Stimulated activated CD8-positive, alpha-beta memory T cell treated with anti-CD3 and anti-CD28 coated beads, Interleukin-15, amount 100 ng/mL, for 48 hours (primary cell): Measurements from ENCODE around the gene NPRL2.

ENCODE experiments used
- DNase-seq, 2 donors: peaks; one replicate each; pipeline ENCODE4 v3.0.0-alpha.2; 2020; ENCODE audit warnings: low read depth in 2 of 2

NPRL2 gene

DNA sequence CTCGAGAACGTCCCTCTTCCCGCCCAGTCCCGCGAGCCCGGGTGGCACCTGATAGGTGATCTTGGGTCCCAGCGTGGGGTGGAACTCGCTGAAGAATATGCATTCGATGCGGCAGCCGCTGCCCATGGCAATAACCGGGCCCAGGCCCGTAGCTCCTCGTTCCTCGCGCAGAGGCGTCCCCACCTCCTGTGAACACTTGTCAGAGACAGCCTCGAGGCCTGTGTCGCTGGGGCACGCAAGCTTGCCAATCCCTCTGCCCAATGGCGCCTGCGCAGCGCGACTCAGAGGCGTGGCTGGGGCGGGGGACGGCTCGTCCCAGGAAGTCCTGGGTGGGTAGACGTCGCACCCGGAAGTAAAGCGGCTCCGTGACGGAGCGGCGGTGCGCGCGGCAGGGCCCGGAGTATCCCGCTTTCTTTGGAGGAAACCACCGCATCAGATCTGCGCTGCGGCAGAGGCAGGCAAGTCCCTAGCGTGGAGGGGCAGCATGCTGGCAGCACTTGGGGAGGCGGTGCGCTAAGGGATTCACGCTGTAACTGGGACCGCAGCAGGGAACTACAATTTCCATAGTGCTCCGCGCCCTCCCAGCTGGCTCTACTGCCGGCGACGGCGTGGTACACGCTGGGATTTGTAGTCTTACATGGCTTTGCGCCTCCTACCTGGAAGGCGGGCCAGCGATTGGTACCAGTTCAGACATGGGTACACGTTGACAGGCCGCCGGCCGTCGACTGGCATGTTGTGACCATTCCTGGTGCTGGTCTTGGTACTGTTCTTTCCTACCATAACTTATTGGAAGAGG, at the start of gene NPRL2, which contains the start of gene CYB561D2:
Gene NPRL2 (minus strand): TSS at position 249 of the 796 bp plus-strand sequence. CDS start 123 bp downstream, at position 126.
Gene CYB561D2 (plus strand): TSS at position 336 of the 796 bp plus-strand sequence. CDS start 572 bp downstream, outside the sequence.
- DNase-seq, result peak; percentile 99 to 100

DNA sequence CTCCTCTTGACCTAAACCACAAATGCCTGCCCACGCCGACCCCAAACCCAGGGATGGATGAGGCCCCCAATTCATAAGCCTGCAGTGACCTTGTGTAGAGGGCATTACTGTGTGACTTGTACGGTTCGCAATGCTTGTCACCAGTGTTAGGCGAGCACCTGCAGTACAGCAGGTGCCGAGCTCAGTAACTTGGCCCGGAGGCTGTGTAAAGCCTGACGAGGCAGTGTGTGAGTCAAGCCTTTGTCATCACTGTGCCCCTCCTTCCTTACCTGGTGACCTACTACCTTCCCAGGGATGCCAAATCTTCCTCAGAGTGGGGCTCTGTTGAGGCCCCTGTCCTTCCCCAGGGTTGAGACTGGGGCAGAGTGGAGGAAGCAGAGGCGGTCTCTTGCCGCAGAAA, 45.9 kb upstream of the NPRL2 start:
- no peak for DNase-seq

DNA sequence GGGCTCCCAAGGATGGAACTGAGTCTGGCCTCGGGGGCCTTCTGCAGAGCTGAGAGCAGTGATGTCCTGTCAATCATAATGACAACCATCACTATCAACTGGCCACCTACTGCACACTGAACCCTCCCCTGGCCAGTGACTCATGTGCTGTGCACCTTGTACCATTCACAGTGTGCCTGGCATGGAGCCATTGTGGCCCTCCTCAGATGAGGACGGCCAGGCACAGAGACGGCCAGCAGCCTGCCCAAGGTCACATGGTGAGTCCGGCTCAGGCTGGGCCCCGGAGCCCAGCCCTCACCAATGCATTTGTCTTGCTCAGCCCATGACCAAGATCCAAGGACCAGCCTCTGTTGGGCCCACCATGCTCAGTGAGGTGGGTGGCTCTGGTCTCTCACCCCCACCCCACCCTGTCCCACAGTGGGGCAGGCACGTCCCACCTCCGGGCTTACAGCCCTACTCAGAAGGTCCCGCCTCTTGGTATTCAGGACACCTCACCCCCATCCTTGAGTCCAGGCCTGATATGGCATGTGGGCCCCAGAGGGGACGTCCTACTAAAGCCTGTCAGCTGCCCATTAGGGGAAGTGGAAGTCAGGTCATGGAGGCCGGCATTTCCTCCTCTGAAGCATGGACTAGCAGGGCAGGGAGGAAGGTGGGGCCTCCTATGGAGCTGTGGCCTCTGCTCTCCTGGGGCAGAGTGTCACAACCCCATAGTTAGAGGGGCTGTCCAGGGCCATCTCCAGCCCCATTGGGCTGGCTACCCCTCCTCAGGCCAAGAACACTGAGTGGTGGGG, 44.7 kb upstream of the NPRL2 start:
- DNase-seq, result no peak

DNA sequence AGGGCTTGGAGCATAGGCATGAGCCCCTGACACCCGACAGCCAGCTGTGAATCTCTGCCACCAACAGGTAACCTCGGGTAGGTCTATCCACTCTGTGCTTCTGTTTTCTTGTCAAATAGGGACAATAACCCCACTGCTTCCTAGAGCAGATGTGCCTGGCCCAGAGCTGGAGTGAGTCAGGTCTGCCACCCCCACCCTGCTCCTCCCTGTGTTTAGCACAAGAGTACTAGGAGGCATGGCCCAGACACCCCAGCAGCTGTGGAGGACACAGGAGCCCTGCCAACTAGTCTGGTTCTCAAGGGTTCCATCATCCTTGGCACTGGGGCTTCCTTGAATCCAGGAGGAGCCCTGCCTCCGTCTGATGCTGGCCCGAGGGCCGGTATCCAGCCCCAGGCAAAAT, 42.5 kb upstream of the NPRL2 start:
- DNase-seq, result no peak

DNA sequence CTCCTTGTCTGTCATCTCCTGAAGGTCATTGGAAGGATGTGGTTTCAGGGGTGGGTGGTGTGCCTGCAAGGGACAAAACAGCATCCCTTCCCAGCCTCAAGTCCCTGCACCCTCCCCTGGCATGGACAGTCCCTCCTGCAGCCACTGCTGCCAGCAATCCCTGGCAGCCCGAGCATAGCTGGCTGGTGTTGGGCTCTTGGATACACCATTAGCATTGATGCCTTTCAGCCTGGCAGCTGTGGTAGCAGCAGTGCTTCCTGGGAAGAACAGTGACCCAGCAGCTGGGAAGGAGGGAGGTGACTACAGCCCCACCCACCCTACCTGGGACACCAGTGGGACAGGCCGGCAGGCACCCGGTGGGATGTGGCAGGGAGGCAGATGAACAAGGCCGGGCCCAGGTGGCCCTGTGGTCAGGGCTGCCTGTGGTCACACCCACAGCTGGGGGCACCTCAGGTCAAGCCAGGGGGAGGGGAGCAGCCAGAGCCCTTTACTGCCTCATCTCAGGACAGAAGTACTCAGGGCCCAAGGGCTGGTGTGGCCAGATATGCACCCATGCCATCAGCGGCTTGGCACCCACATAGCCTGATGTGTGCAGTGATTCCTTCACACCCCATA, 41.6 kb upstream of the NPRL2 start:
- DNase-seq, result no peak

DNA sequence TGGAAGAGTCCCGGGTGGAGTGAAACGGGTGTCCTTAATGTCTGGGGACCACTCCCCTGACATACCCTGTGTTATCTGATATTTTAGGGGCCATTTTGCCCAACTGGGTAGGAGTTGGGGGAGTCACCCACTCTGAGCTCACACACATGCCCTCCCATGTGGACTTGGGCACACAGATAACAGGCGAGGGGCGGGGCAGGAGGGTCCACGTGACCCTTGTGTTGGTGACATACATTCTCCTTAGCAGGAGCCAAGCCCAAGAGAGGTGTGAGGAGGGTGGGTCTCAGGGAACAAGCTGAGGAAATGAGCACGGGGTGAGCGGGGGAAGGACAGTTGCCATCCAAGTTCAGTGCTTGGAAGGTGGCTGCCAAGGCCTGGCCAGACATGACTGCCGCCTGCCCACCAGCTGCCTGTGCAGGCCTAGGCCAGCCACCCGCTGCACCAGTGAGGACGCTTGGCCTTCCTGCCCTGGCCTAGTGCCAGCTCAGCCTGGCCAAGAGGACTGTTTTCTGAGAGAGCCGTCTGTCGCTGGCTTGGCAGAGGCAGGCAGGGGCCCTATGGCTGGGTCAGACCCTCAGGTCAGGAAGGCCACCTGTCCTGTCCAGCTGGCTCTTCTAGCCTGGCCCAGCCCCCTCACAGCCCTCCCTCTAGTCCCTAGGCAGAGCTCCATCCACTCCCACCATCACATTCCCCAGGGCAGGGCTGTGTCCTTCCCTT, 40.1 kb upstream of the NPRL2 start:
- no peak for DNase-seq

DNA sequence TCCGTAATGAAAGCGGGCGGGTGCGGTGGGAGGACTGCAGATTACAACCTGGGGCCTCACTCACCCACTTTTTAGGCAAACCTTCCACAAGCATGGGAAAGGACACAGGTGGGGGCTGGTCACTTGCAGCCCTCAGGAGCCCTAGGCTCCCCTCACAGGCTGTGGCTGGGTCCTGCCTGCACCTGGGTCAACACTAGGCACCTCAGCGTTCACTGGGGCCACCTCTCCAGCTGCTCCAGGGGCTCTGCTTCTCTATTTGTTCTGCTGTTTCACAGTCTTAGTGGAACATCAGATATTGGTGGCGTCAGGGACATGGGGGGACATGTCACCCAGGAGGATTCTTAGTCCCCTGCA, 38.8 kb upstream of the NPRL2 start:
- DNase-seq, result no peak

DNA sequence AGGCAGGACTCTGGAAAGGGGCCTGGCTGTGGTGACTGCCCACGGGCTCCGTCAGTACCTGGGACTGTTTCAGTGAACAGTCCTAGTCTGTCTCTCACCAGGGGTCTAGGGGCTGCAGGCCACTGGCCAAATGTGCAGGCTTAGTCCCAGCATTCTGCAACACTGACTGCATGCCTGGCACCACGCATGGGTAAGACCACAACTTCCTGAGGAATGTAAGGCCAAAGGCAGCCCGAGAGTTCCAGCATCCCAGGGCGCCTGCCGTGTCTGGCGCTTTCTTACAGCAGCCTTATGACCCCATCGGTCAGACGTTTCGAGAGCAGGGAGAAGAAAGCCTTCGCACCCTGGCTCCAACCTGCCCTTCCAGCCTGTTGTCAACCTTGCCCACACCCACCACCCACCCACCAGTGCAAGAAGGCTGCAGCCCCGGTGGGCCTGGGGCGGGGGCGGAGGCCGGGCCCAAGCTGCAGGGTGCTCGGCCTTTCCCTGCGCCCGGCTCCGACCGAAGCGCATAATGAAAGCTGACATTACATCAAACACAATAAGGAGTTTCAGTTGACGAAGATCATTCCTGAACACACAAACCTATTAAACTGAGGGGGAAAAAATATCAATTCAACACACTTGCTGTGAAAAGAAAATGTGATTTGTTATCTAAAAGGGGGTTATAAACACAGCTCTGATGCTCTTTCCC, 38.3 kb upstream of the NPRL2 start:
- DNase-seq, result no peak

DNA sequence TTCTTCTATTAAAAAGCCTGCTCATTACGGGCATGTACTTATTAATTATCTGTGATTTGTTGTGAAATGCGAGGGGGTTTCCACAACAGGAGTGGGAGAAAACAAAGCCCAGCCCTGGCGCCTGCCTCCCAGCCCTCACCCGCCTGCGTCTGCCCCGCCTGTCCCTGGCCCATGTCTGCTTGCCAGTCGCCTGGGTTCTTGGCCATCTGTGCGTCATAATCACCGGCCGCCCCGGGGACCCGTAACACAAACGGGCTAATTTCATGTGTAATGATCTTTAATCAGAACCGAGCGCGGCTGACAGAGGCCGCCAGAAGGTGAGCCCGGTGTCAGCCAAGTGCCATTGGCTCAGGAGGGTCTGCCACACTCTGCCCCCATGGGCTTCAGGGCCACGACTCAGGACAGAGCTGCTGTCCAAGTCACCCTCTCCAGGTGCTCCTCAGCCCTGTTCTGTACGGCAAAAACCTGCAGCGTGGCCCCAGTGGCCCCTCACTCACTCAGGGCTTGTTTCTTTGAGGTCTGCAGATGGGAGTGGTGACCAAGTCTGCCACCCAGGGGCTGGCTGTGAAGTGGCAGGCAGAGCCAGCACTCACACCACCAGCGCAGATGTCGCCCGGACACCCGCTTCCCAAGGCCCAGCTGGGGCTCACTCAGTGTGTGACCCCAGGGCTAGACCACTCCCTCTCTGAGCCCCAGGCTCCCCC, 37.6 kb upstream of the NPRL2 start:
- DNase-seq, result no peak

DNA sequence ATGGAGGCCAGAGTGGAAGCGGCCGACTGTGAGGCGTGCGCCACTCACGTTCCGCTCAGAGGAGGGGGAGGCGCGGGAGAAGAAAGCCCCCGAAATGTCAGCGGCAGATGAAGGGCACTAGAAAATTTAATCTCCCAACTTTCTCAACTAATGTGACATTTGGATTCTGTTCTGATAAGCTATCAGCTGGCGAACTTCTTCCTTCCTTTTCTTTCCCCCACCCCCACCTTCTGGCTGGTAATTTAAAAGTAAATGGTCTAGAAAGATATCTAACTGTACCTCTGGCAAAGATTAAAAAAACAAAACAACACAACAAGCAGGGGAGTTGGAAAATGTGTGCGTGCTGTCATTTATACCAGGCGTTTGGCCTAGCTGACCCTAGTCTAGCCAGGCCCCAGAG, 35.2 kb upstream of the NPRL2 start:
- DNase-seq, result no peak

DNA sequence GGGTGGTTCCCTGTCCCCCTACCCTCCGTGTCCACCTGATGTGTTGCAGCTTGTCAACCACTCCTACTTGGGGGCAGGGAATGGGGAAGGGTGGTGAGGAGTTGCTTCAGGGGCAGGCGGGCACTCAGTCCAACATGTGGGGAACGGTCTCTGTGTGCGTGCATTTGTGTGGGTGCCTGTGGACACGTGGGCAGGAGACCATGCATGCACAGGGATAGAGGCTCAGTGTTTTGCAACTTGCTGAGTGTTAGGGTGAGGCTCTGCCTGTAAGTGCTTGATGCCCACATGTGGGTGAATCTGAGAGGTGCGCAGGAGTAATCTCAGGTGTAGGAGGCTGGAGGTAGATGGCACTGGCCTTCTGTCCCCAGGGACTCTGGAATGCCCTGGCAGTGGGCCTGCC, 33.2 kb upstream of the NPRL2 start:
- no peak for DNase-seq

DNA sequence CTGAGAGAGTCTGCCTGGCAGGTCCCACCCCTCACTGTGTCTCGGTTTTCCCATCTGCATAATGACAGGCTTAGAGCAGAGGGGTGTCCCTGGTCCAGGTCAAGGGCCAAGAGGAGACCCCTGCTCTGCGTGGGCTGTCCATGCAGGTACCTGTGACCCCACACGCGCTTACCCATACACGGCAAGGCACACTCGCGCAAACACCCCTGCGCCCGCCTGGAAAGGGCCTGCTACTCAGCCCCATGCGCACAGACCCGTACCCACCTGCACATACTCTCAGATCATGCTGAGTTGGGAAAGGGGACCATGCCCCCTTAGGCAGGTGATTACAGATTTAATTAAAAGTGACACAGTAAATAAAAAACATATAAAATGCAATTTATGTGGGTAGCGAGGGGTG, 32.1 kb upstream of the NPRL2 start:
- no peak for DNase-seq

DNA sequence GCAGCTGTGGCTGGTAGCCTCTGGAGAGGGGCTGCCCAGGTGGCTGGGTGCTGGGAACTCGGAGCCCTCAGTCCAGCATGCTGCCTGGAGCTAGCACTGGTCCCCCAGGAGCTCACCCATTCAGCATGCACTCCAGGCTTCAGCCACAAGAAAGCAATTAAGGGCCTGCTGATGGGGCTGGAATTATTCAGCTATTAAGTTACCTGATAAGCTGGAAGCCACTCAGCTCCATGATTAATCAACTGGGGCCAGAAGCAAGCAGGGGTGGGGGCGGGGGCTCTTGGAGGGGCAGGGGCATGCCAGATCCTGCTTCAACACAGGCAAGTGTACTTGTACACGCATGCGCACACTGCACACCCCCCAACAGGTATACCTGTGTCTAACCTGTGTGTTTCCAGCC, 30.8 kb upstream of the NPRL2 start:
- no peak for DNase-seq

DNA sequence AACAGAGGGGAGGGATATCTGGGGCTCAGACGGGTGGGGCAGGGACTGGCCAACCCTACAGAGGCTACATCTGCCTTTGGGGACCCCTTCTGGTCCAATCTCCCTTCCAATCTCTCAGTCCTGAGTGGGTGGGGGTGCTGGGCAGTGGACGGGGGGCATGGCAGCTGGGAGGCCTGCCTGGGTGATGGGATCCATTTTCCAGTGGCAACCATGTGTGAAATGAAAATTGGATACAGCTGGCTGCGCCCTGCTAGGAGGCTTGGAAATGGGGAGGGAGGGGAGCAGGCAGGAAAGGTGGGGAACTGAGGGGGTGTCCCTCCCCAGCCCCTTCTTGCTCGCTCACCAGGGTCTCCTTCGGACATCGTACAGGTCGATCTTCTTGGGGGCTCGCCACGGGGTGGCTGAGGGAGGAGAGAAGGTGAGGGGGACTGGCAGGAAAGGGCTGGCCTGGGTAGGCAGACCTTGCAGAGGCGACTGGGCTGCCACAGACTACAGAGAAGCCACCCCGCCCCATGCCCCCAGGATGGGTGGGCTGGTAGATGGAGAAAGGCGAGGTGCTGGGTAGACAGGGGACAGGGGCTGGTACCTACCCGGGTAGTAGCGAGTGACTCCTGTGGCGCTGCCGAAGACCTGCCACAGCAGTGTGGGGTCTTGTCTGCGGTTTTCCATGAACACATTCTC, 30.0 kb upstream of the NPRL2 start:
- no peak for DNase-seq

DNA sequence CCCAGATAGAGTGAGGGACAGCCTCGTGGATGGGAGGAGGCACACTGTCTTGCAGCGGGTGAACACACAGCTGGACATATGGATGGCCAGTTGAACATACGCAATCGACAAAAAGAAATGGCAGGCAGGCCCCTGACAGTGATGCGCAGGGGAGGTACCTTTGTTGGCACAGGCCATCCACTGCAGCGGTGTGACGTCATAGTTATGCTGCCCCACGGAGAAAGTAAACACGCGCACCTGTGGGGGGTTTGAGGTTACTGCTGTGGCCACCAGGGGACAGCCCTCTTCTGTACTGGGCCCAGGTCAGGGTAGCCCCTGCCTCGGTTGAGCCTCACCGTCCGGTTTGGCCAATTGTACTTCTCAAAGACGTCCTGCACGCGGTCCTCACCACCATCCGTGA, 28.2 kb upstream of the NPRL2 start:
- DNase-seq, result no peak

DNA sequence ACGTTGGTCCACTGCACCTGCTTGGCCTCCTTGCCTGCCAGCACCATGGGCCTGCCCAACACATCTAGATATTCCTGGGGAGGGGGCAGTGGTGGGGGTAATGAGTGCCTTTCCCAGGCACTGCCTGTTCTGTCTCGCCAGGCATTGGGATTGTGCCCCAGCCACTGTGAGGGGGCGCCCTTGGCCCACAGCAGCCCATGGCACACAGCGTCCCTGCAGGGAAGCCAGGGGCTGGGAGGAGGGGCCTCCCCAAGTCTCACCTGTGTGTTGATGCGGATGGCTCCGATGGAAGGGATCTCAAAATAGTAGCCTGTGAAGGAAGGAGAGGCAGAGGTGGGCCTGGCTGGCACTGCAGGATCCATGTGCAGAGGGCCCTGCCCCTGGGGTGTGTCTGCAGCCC, 27.4 kb upstream of the NPRL2 start:
- no peak for DNase-seq

DNA sequence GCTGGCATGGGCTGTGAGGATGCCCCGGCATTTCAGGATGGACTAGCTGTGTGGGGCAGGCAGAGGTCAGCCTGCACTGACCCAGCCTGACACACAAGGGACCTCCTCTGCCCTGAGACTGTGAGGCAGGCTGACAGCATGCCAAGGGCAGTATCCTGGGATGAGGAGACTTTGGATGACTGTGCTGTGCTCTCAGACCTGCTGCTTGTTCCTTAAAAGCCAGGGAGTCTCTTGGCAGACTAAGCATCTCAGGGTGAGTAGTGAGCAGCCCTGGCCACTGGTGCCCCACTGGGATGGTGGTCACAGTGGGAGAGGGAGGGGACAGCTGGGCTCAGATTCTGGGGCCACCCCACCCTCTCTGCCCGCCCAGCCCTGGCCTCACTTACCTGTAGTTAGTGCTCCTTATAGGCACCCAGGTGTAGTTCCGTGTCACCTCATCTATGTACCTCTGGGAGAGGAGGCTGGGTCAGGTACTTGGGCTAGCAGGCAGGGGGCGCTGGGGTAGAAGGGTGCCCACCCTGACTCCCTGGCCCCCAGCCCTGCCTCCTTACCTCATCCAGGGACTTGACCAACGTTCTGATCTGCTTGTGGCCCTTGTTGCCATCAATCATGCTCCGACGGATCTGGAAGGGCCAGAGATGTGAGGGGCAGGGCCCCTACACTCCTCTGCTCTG, 24.8 kb upstream of the NPRL2 start:
- no peak for DNase-seq

DNA sequence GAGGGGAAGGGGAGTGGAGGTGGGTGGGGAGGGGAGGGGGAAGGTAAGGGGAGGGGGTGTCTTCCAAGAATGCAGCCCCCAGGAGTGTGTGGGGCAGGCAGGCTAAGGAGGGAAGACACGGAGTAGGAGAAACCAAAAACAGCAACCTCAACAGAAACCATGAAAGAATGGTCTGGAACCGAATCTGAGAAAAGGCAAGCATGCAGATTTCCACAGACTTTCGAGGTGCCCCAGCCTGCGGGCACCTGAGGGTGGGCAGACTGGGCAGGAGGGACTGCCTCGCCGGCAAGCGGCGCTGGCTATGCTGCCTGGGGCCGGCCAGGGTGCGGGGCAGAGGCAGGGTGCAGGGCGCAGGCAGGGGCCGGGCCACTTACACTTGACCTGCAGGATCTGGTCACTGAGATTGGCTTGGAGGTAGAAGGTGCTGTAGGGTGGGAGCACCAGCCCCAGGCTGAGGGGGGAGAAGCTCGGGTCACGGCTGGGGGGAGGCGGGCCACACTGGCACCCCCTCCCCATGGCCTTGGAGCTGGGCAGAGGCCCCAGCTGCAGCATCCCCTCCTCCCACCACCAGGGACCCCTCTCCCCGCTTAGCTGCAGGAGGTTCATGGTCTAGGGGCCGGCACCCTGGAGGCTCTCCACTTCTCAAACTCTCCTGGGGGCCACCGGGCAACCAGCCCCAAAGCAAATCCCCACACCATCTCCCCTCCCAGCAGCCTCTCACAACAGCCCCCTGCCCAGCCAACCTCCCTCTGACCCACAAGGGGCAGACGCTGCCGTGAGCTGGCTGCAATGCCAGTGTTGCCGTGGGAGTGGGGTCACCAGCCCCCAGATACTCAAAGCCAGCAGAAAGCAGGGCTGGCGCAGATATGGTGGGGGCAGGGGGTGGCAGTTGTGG, 24.0 kb upstream of the NPRL2 start:
- no peak for DNase-seq
